ENCODE results near the gene PRPF19. TPM values are rescaled to one million over a fixed set of nuclear protein-coding genes. Genes with fewer than 3 reads are reported as not detected.

PRPF19 gene
- total and polyA plus RNA-seq, 10 of the 15 experiments (the other 5 are each of a cell fraction or from before 2014, with no cell fraction given) = 8.7 to 170 (median 61.3) TPM

GRCh38 chr11:60924906-60925853 lies 18.8 kb upstream of the PRPF19 start:
- no peaks in the 10 kb centered on the region for H3K27me3 ChIP-seq (replicated peaks in 1 of 2; ENCODE audit: control insufficient read depth in 2 of 2, insufficient read depth in 2 of 2, low read length in 1 of 2)
- peaks cover 22% of the 10 kb centered on the region for H3K4me1 ChIP-seq (ENCODE audit: control insufficient read depth, insufficient read depth, low read length)
- ChIA-PET SMC1A (ENCODE audit: uncharacterized antibody, unreplicated experiment) (no interaction called here), RAD21 (ENCODE audit: unreplicated experiment) (interaction anchor here (0.6 to 1.2 kb wide), 2 partner anchors 23 to 44 kb away, joined by 3 to 5 read pairs; no protein-coding TSS in a partner anchor), POLR2A (interaction anchor here (0.6 kb wide), 1 partner anchor 16 kb away, joined by 4 read pairs; no protein-coding TSS in a partner anchor), CTCF (interaction anchor here (0.5 to 0.6 kb wide), 2 partner anchors 23 to 204 kb away, joined by 3 read pairs; no protein-coding TSS in a partner anchor)
- peak overlapping the region; percentile 98 for H3K4me2 ChIP-seq (ENCODE audit: control insufficient read depth, insufficient read depth)
- H4K20me1 ChIP-seq (ENCODE audit: control insufficient read depth, insufficient read depth) = no peaks in the 10 kb centered on the region
- peak overlapping the region; percentile 48; the same call in 1 of the 2 replicates for H3K9ac ChIP-seq (ENCODE audit: control insufficient read depth, insufficient read depth, low read length)
- H2AFZ ChIP-seq (ENCODE audit: control insufficient read depth, low read depth, low read length) = peak overlapping the region; percentile 68
- ATAC-seq = peak; percentile 24
- WGBS (ENCODE audit: insufficient coverage, insufficient replicate concordance, low lambda C conversion rate, missing lambda C conversion rate) = 9% methylated on average over 30 of the region's 35 CpGs
- intact Hi-C loops (cut with micrococcal nuclease; ENCODE audit: unreplicated experiment) (no loop called here), in situ Hi-C loops (cut with MboI) (no loop called here)
- FAIRE-seq = no peak
- DNase-seq (ENCODE audit: low read depth, low spot score) = no peak
- no peaks in the 10 kb centered on the region for H3K9me3 ChIP-seq (replicated peaks; ENCODE audit: control insufficient read depth, insufficient read depth, low read length)
- H3K27ac ChIP-seq (ENCODE audit: control insufficient read depth, insufficient read depth) = no peak overlapping the region
- H3K79me2 ChIP-seq (ENCODE audit: control insufficient read depth, insufficient read depth, low read length) = no peaks in the 10 kb centered on the region
- TF ChIP-seq RUNX3 (IDR thresholded peaks at IDR 0.05; ENCODE audit: low read length) (no peak), EED (IDR thresholded peaks at IDR 0.05; ENCODE audit: low read depth) (0 out of 2 replicates have a peak, but pooled peaks have one; percentile 21), MEF2A (IDR thresholded peaks at IDR 0.05; ENCODE audit: insufficient read depth, low read depth, low read length) (no peak), ELK1 (IDR thresholded peaks at IDR 0.05; ENCODE audit: low read depth, low read length) (no peak), TCF12 (IDR thresholded peaks at IDR 0.05; ENCODE audit: low read depth, low read length) (peak; percentile 65; the same call in 1 of the 2 replicates), PKNOX1 (IDR thresholded peaks at IDR 0.05) (peak; percentile 85), TCF3 (IDR thresholded peaks at IDR 0.05; ENCODE audit: borderline replicate concordance, insufficient read depth, low read depth, low read length) (0 out of 2 replicates have a peak, but pooled peaks have one; percentile 59), SUZ12 (IDR thresholded peaks at IDR 0.05; ENCODE audit: unreplicated experiment) (no peak)
- TF ChIP-seq, protein P1, sequence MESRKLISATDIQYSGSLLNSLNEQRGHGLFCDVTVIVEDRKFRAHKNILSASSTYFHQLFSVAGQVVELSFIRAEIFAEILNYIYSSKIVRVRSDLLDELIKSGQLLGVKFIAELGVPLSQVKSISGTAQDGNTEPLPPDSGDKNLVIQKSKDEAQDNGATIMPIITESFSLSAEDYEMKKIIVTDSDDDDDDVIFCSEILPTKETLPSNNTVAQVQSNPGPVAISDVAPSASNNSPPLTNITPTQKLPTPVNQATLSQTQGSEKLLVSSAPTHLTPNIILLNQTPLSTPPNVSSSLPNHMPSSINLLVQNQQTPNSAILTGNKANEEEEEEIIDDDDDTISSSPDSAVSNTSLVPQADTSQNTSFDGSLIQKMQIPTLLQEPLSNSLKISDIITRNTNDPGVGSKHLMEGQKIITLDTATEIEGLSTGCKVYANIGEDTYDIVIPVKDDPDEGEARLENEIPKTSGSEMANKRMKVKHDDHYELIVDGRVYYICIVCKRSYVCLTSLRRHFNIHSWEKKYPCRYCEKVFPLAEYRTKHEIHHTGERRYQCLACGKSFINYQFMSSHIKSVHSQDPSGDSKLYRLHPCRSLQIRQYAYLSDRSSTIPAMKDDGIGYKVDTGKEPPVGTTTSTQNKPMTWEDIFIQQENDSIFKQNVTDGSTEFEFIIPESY (IDR thresholded peaks at IDR 0.05) = no peak
- TF ChIP-seq, protein P2, sequence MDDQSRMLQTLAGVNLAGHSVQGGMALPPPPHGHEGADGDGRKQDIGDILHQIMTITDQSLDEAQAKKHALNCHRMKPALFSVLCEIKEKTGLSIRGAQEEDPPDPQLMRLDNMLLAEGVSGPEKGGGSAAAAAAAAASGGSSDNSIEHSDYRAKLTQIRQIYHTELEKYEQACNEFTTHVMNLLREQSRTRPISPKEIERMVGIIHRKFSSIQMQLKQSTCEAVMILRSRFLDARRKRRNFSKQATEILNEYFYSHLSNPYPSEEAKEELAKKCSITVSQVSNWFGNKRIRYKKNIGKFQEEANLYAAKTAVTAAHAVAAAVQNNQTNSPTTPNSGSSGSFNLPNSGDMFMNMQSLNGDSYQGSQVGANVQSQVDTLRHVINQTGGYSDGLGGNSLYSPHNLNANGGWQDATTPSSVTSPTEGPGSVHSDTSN (IDR thresholded peaks at IDR 0.05; ENCODE audit: insufficient replicate concordance, low read depth, low read length) = peak; percentile 76
- BruUV-seq (replicated peaks) = no TSS peak
- H3K4me3 ChIP-seq = peak overlapping the region; percentile 59
- H3K36me3 ChIP-seq (ENCODE audit: control insufficient read depth in 2 of 2, insufficient read depth in 2 of 2, low read length in 1 of 2) = peaks cover 9 to 21% of the 10 kb centered on the region in 2 experiments; a peak in 3 of 4 replicates

Data from GM12878 (cell line).